ENCODE measurements around the gene KRT83. TPM values are rescaled to one million over a fixed set of nuclear protein-coding genes. Genes with fewer than 3 reads are reported as not detected.

Gene KRT83
- total RNA-seq, 1 experiment from 2014 or later: not detected

Other genes with a start within 250 kb of the KRT83 start
- gene SMIM41, start 241.7 kb downstream of the KRT83 start, total RNA-seq (2021): 0.24 and 0.28 TPM in 2 replicates
- gene KRT80, start 129.4 kb downstream of the KRT83 start, total RNA-seq (2021): 0.33 and 1.0 TPM in 2 replicates
- 0.79 and 1.0 TPM in 2 replicates for gene KRT7, start 88.2 kb downstream of the KRT83 start, total RNA-seq (2021)
- not detected in 2 replicates for gene KRT86, start 46.8 kb downstream of the KRT83 start, total RNA-seq (2021)
- gene KRT81, start 29.9 kb downstream of the KRT83 start, total RNA-seq (2021): 0.20 and 0.30 TPM in 2 replicates
- gene KRT85, start 46.1 kb upstream of the KRT83 start, total RNA-seq (2021): not detected in 2 replicates
- gene KRT84, start 64.3 kb upstream of the KRT83 start, total RNA-seq (2021): not detected in 2 replicates
- not detected in 2 replicates for gene KRT82, start 84.9 kb upstream of the KRT83 start, total RNA-seq (2021)
- not detected in 2 replicates for gene KRT75, start 113.0 kb upstream of the KRT83 start, total RNA-seq (2021)
- gene KRT6B, start 130.7 kb upstream of the KRT83 start, total RNA-seq (2021): not detected in 2 replicates
- not detected in 2 replicates for gene KRT6C, start 152.4 kb upstream of the KRT83 start, total RNA-seq (2021)
- gene KRT6A, start 171.9 kb upstream of the KRT83 start, total RNA-seq (2021): 0.24 TPM in 1 of 2 replicates, not detected in the other
- 0.48 and 0.67 TPM in 2 replicates for gene KRT5, start 199.0 kb upstream of the KRT83 start, total RNA-seq (2021)
- gene KRT71, start 231.7 kb upstream of the KRT83 start, total RNA-seq (2021): not detected in 2 replicates

Data from A673 (cell line).